DND-41 (cell line): Measurements from ENCODE around the gene PTCD2.

Experiments used
- ATAC-seq: fragments of 200-7000 bp; cut with Tn5 transposase; 3 replicates; pipeline ENCODE4 v1.9.1; 2021; ENCODE audit warnings: low read depth; ENCODE audit not compliant: insufficient read depth
- DNase-seq: peaks from one replicate; pipeline ENCODE4 v3.0.0-alpha.2; 2020
- H2AFZ ChIP-seq: 2 replicates; pipeline ENCODE4 v1.6.0; 2012; ENCODE audit warnings: low read depth, low read length
- H3K27ac ChIP-seq: 2 replicates; pipeline ENCODE4 v1.5.1; 2012; ENCODE audit warnings: low read length, inconsistent platforms
- H3K27me3 ChIP-seq: fragments of 200-600 bp; sonication (generic); 2 replicates; pipeline ENCODE4 v1.6.0; 2012; ENCODE audit warnings: low read length, mild to moderate bottlenecking, inconsistent platforms; ENCODE audit not compliant: insufficient read depth, poor library complexity
- H3K36me3 ChIP-seq: 2 replicates; pipeline ENCODE4 v1.5.1; 2012; ENCODE audit warnings: low read length, inconsistent platforms; ENCODE audit not compliant: insufficient read depth
- H3K4me1 ChIP-seq: 2 replicates; pipeline ENCODE4 v1.5.1; 2012; ENCODE audit warnings: mild to moderate bottlenecking, low read length; ENCODE audit not compliant: insufficient read depth
- H3K4me2 ChIP-seq: 2 replicates; pipeline ENCODE4 v1.6.0; 2012; ENCODE audit warnings: mild to moderate bottlenecking, moderate library complexity, low read length, inconsistent platforms; ENCODE audit not compliant: insufficient read depth
- H3K4me3 ChIP-seq, 2 experiments: fragments of 200-600 bp in 1 of 2; shearing (Covaris generic) in 1 of 2; 2 replicates each; pipeline ENCODE4 v1.5.1; 2012 to 2016; ENCODE audit warnings: inconsistent platforms in 2 of 2, low read length in 2 of 2, mild to moderate bottlenecking in 2 of 2, low read depth in 1 of 2, moderate library complexity in 1 of 2
- H3K79me2 ChIP-seq: 2 replicates; pipeline ENCODE4 v1.6.0; 2012; ENCODE audit warnings: low read length, inconsistent platforms; ENCODE audit not compliant: insufficient read depth
- H3K9ac ChIP-seq: 2 replicates; pipeline ENCODE4 v1.6.0; 2012; ENCODE audit warnings: low read depth, mild to moderate bottlenecking, inconsistent platforms, low read length, moderate library complexity
- H3K9me3 ChIP-seq: 2 replicates; pipeline ENCODE4 v1.5.1; 2012; ENCODE audit warnings: low read length, moderate library complexity, mild to moderate bottlenecking, inconsistent platforms; ENCODE audit not compliant: insufficient read depth, severe bottlenecking
- H4K20me1 ChIP-seq: 2 replicates; pipeline ENCODE4 v1.6.0; 2012; ENCODE audit warnings: low read length; ENCODE audit not compliant: insufficient read depth
- EZH2 ChIP-seq: IDR thresholded peaks from 3 replicates; pipeline ENCODE4 v1.6.1; 2012; ENCODE audit warnings: borderline replicate concordance, low read depth, mild to moderate bottlenecking, moderate library complexity, low read length, inconsistent platforms; ENCODE audit not compliant: severe bottlenecking
- TF ChIP-seq, protein P1 (sequence below): IDR thresholded peaks from 2 replicates; pipeline ENCODE4 v1.5.1; 2012; ENCODE audit warnings: borderline replicate concordance, low read length, moderate library complexity, mild to moderate bottlenecking; ENCODE audit not compliant: poor library complexity, severe bottlenecking; ENCODE audit errors: extremely low read depth

The PTCD2 gene

DNA sequence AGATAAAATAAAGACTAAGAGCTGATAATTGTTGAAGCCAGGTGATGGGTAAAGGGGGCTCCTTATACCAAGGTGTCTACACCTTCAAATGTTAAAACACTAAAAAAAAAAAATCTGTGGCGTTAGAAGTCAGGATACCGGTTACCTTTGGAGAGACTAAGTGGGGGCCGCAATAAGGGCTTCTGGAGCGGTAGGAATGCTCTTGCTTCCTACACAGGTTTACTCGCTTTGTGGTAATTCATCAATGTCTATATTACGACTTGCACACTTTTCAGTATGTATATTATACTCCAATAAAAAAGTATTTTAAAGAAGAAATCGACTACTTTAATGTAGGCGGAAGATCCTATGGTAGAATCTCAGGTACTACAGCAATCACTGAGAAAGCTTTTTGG, 12.6 kb upstream of the PTCD2 start:
- Histone ChIP-seq H3K9me3 (no peaks in the 10 kb centered on the region), H3K4me1 (peaks cover 28% of the 10 kb centered on the region), H3K27me3 (no peaks in the 10 kb centered on the region), H3K9ac (peak overlapping the region; percentile 96), H3K27ac (peak overlapping the region; percentile 94), H2AFZ (peak overlapping the region; percentile 93), H3K4me2 (peak overlapping the region; percentile 72), H3K36me3 (peaks cover 38% of the 10 kb centered on the region), H3K79me2 (peaks cover 59% of the 10 kb centered on the region), H3K4me3 (peak overlapping the region; percentile 79 to 88), H4K20me1 (peaks cover 6% of the 10 kb centered on the region; the same call in 1 of the 2 replicates)
- DNase-seq (no peak), ATAC-seq (no peak)
- TF ChIP-seq EZH2: no peak
- TF ChIP-seq, protein P1, sequence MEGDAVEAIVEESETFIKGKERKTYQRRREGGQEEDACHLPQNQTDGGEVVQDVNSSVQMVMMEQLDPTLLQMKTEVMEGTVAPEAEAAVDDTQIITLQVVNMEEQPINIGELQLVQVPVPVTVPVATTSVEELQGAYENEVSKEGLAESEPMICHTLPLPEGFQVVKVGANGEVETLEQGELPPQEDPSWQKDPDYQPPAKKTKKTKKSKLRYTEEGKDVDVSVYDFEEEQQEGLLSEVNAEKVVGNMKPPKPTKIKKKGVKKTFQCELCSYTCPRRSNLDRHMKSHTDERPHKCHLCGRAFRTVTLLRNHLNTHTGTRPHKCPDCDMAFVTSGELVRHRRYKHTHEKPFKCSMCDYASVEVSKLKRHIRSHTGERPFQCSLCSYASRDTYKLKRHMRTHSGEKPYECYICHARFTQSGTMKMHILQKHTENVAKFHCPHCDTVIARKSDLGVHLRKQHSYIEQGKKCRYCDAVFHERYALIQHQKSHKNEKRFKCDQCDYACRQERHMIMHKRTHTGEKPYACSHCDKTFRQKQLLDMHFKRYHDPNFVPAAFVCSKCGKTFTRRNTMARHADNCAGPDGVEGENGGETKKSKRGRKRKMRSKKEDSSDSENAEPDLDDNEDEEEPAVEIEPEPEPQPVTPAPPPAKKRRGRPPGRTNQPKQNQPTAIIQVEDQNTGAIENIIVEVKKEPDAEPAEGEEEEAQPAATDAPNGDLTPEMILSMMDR: no peak

DNA sequence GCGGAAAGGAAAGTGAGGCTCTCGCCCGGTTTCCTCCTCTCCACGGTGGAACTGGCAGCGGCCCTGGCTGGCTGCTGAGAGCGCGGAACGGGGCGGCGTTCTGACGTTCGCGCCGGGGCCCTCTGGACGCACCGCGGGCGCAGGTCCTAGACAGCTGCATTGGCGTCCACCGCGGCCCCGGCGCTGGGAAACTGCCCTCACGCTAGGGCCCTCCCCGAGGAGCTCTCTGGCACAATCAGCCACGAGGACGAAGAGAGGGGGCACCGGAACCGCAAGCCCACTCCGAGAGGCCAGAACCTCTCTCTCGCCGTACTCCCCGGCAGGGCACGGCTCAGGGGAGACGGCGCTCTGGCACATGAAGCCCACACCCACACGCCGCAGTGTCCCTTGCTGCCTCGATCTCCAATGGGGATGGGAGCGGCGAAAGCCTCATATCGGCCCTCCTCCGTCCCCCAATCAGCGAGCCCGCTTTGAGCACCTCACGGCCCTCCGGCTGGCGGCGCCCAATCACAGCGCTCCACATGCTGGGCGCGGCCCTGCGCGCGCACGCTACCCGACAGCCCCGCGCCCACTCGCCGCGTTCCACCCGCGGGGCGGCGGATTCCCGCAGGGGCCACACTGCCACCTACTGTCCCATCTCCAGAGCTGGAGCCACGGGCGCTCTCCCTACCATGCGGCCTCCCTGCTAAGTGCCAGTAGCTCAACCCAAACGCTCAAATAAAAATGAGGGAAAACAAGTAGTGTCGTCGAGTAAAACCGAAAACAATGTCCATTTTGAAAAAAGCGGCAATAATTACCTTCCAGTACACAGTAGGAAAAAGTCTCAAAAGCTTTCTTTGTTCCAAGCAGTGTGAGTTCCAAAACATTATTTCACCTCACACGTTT, 12.0 kb upstream of the PTCD2 start:
- Histone ChIP-seq H2AFZ (peak overlapping the region; percentile 93), H3K4me3 (peak overlapping the region; percentile 79 to 88), H3K27me3 (no peaks in the 10 kb centered on the region), H4K20me1 (peaks cover 6% of the 10 kb centered on the region; the same call in 1 of the 2 replicates), H3K4me1 (peaks cover 28% of the 10 kb centered on the region), H3K79me2 (peaks cover 59% of the 10 kb centered on the region), H3K27ac (peak overlapping the region; percentile 94), H3K4me2 (peak overlapping the region; percentile 72), H3K9ac (peak overlapping the region; percentile 96), H3K36me3 (peaks cover 41% of the 10 kb centered on the region), H3K9me3 (no peaks in the 10 kb centered on the region)
- DNase-seq (peak; percentile 96), ATAC-seq (peak; percentile 96)
- TF ChIP-seq, protein P1: peak; percentile 89
- no peak for TF ChIP-seq EZH2

- Histone ChIP-seq H3K27me3 (no peaks in the 10 kb centered on the region), H2AFZ (peak overlapping the region; percentile 59), H3K4me2 (peak overlapping the region; percentile 72), H3K4me1 (peaks cover 28% of the 10 kb centered on the region), H3K79me2 (peaks cover 59% of the 10 kb centered on the region), H3K36me3 (peaks cover 48% of the 10 kb centered on the region), H4K20me1 (peaks cover 6% of the 10 kb centered on the region; the same call in 1 of the 2 replicates), H3K27ac (peak overlapping the region; percentile 55), H3K9me3 (no peaks in the 10 kb centered on the region), H3K4me3 (peak overlapping the region in 1 of 2 experiments; percentile 88; a peak in 2 of 4 replicates), H3K9ac (peak overlapping the region; percentile 96)
- TF ChIP-seq EZH2: no peak
- TF ChIP-seq, protein P1: no peak
- DNase-seq: peak; percentile 23
- ATAC-seq: no peak
Measured at GRCh38 chr5:72308853-72309191, 11.4 kb upstream of the PTCD2 start.
